NB4 (cell line): ENCODE results near the gene CD96.

Experiments used
- CTCF ChIP-seq: IDR thresholded peaks from one replicate; pipeline ENCODE4 v1.5.1; 2012; ENCODE audit warnings: low read depth, low read length
- POLR2A ChIP-seq: IDR thresholded peaks from 2 replicates; pipeline ENCODE4 v1.6.1; 2011; ENCODE audit warnings: mild to moderate bottlenecking; ENCODE audit not compliant: insufficient read length; ENCODE audit errors: extremely low read depth

DNA sequence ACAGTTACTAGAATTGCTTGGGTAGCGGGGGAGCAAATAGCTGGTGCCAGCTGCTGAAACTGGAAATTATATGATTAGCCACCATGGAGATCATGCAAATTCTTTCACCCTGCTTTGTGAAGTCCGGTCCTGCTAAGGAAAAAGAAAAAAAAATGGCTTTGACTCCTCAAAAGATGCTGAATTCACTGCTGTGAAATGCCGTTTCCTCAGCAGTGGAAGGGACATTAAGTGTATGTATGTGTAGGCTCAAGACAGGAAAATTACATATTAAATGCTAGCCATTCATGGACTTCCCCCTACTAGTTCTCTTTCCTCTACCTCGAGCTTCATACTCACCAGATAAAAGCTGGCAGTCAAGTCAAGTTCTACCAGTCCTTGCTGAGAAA is 135.0 kb downstream of the CD96 start:
- TF ChIP-seq POLR2A, result no peak
- TF ChIP-seq CTCF, result no peak
